HAP-1 (cell line): ENCODE measurements around the gene IL17B.

ENCODE experiments used
- DNase-seq, 2 experiments: peaks; one replicate each; pipeline ENCODE4 v3.0.0-alpha.2; 2016 to 2020; ENCODE audit warnings: low spot score in 2 of 2
- H3K27me3 ChIP-seq: fragments of 250-450 bp; sonication (Bioruptor Pico); 2 replicates; pipeline ENCODE4 v1.5.1; 2020; ENCODE audit warnings: low read depth, mild to moderate bottlenecking, moderate library complexity
- H3K36me3 ChIP-seq: fragments of 250-450 bp; sonication (Bioruptor Pico); replicated peaks from 2 replicates; pipeline ENCODE4 v1.5.1; 2020; ENCODE audit warnings: mild to moderate bottlenecking
- H3K4me1 ChIP-seq: fragments of 250-450 bp; sonication (Bioruptor Pico); 2 replicates; pipeline ENCODE4 v1.5.1; 2020; ENCODE audit warnings: mild to moderate bottlenecking
- H3K4me3 ChIP-seq: fragments of 250-450 bp; sonication (Bioruptor Pico); 2 replicates; pipeline ENCODE4 v1.5.1; 2020; ENCODE audit warnings: mild to moderate bottlenecking, moderate library complexity
- H3K9me3 ChIP-seq: fragments of 250-450 bp; sonication (Bioruptor Pico); 2 replicates; pipeline ENCODE4 v1.5.1; 2020; ENCODE audit warnings: mild to moderate bottlenecking, moderate library complexity
- in situ Hi-C: fragments of 300-500 bp; cut with MboI; formaldehyde crosslinking; loops from 3 replicates; pipeline ENCODE4 v1.14.3; 2020; ENCODE audit warnings: low sequenced_read_pairs, inconsistent platforms, mixed read lengths

The IL17B gene

DNA sequence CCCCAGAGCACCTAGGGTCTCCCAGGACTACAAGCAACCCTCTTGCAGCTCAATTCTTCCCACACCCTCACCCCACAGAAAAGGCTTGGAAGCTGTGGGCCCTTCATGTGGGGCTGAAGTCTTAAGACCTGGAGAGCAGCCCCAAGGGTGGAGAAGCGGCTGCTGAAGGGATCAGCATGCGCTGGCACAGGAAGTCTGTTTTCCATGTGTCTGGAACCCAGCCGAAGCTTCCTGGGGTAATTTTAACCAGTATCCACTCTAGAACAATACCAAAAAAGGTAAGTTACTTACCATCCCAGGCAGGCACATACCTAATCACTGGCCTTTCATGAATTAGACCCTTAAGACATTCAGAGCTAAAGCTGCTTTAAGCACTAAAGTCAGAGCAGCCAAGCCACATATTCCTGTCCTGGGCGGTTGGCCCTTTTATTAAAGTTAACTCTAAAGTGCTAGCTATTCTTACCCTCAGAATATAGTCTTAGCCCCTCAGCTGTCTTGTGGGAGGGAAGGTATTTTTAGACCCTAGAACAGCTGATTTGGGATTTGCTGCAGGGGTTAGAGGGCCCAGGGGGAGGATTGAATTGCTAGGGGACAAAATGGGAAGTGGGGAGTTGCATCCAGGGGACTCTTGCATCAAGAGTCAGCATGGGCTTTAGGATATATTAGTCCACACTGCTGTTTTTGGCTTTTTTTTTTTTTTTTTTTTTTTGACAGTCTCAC is 6.9 kb downstream of the IL17B start:
- Histone ChIP-seq H3K4me3 (no peak overlapping the region), H3K4me1 (no peaks in the 10 kb centered on the region), H3K36me3 (no peaks in the 10 kb centered on the region), H3K9me3 (no peaks in the 10 kb centered on the region), H3K27me3 (no peaks in the 10 kb centered on the region)
- no peak for DNase-seq
- in situ Hi-C loops: loop anchor here (10.0 kb wide), 1 partner anchor 193 kb away; no protein-coding TSS in a partner anchor

DNA sequence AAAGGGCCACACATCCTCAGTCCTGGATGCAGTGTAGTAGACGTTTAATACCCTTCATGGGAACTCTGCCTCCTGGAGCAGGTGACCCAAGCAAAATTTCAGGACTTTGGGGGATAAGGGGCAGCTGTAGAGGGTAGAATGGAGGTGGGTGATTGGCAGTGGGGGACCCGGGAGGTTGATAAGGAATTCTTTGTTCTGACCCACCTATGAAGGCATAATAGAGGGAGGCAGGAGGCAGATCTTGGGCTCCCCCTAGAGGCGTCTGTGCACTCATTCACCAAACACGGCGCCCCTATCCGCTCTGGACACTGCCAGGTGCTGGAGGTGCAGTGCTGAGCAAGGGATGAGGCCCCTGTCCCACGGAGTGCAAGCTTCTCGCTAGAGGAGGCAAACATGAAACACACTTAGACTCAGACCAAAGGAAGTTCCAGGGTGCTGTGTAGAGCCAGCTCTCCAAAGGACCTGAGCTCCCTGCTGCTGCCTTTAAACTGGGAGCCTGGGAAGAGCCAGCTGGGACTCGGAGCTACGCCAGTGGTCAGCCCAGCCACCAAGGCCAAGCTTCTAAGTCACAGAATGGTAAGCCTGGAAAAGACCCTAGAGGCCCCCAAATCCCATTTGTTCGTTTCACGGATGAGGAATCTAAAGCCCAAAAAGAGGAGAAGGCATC is 7.7 kb downstream of the IL17B start:
- Histone ChIP-seq H3K36me3 (no peaks in the 10 kb centered on the region), H3K27me3 (no peaks in the 10 kb centered on the region), H3K9me3 (no peaks in the 10 kb centered on the region), H3K4me1 (no peaks in the 10 kb centered on the region), H3K4me3 (no peak overlapping the region)
- in situ Hi-C loops: loop anchor here (10.0 kb wide), 1 partner anchor 193 kb away; no protein-coding TSS in a partner anchor
- peak; percentile 47 to 81 for DNase-seq

DNA sequence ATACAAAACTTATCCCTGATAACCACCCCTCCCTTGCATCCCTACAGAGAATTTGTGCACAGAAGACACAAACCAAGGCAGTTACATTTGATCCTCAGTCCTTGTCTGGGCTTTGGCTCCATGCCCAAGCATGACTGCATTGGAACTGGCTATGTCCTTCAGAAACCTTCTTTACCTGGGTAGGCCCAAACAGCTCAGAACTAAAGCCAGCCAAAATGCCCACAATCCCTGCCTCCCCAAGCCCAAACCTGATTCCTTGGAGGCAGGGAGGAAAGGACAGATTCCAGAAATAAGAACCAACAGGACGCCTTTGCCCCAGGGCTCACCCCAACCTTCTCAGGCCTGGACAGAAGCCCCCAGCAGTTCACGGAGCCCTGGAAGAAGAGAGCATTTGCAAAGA is 8.2 kb downstream of the IL17B start:
- no peak for DNase-seq
- H3K4me3 ChIP-seq: no peak overlapping the region
- no peaks in the 10 kb centered on the region for H3K4me1 ChIP-seq
- no peaks in the 10 kb centered on the region for H3K36me3 ChIP-seq
- in situ Hi-C loops: loop anchor here (10.0 kb wide), 1 partner anchor 194 kb away; no protein-coding TSS in a partner anchor
- no peaks in the 10 kb centered on the region for H3K9me3 ChIP-seq
- no peaks in the 10 kb centered on the region for H3K27me3 ChIP-seq

DNA sequence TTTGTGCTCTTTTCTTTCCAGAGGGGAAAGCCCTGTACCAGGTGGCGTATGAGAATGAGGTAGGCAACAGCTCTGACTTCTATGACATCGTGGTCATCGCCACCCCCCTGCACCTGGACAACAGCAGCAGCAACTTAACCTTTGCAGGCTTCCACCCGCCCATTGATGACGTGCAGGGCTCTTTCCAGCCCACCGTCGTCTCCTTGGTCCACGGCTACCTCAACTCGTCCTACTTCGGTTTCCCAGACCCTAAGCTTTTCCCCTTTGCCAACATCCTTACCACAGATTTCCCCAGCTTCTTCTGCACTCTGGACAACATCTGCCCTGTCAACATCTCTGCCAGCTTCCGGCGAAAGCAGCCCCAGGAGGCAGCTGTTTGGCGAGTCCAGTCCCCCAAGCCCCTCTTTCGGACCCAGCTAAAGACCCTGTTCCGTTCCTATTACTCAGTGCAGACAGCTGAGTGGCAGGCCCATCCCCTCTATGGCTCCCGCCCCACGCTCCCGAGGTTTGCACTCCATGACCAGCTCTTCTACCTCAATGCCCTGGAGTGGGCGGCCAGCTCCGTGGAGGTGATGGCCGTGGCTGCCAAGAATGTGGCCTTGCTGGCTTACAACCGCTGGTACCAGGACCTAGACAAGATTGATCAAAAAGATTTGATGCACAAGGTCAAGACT is 11.0 kb downstream of the IL17B start:
- no peak for DNase-seq
- H3K9me3 ChIP-seq: no peaks in the 10 kb centered on the region
- H3K4me3 ChIP-seq: no peak overlapping the region
- in situ Hi-C loops: no loop called here
- no peaks in the 10 kb centered on the region for H3K36me3 ChIP-seq
- H3K4me1 ChIP-seq: no peaks in the 10 kb centered on the region
- H3K27me3 ChIP-seq: no peaks in the 10 kb centered on the region

DNA sequence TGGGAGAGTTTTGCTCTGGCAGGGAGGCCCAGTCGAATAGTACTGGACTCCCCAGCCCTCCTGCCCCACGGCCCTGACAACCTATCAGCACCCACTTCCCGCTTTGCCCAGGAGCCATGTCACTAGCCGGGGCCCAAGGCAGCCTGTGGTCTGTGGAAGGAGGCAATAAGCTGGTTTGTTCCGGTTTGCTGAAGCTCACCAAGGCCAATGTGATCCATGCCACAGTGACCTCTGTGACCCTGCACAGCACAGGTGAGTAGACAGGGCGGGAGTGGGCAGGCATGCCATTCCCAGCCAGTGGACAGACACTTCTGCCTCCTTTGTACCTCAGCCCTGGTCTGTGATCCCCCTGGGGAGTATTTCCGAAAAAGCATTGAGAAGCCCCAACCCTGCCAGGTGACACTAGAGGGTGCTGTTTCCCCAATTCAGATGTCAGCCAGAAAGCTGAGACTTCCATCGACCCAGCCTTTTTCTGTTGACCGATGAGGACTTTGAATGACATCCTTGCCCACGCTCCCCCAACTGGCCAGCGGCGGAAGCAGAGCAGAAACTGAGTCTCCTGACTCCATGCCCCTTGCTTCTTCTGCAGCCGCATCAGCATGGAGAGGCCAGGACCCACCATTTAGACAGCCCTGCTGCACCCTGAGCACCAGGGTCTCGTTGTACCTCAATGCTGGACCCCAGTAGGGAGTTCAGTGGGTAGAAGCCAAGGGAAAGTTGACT is 11.7 kb downstream of the IL17B start:
- Histone ChIP-seq H3K9me3 (no peaks in the 10 kb centered on the region), H3K4me3 (no peak overlapping the region), H3K4me1 (no peaks in the 10 kb centered on the region), H3K36me3 (no peaks in the 10 kb centered on the region), H3K27me3 (no peaks in the 10 kb centered on the region)
- in situ Hi-C loops: no loop called here
- DNase-seq: peak; percentile 79 to 88

DNA sequence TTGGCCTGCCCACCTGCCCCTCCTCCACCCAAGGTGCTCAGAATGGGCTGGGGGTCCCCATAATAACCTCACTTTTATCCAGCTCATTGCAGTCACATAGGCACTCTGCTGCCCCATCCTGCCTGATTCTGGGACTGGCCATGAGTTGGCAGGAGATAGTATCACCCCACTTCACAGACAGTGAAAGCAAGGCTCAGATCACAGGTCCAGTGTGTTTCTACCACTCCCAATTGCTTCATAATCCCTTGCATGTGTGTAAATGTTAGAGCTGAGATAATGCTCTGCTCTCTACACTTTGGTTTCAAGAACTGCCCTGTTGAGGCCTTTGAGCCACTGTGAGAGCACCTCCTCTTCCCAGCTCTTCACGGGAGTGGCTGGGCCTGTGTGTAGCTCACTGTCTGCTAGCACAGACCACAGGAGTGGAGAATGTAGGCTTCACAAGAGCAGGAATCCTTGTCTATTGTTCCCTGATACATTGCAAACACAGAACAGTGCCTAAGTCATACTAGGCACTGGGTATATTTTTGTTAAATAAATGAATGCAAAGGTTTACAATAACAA is 12.8 kb downstream of the IL17B start:
- H3K36me3 ChIP-seq: no peaks in the 10 kb centered on the region
- H3K9me3 ChIP-seq: no peaks in the 10 kb centered on the region
- no peaks in the 10 kb centered on the region for H3K27me3 ChIP-seq
- in situ Hi-C loops: no loop called here
- H3K4me1 ChIP-seq: no peaks in the 10 kb centered on the region
- no peak overlapping the region for H3K4me3 ChIP-seq
- DNase-seq: no peak

DNA sequence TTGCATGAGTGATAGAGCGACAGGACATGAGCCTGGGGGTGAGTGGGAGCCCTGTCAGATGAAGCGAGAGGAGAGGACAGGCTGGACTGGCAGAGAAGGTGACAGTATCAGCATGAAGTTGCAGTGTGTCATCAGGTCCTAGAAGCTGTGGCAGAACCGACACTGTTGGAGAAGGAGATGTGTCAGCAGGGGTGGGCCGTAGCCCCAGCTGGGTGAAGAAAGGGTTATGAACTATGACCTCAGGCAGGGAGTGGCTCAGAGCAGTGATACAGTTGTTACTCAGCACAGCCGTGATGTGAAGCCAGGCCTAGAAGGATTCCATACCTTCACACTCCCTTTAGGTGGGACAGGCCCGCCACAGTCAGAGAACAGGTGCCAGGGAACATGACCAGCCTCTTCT is 13.7 kb downstream of the IL17B start:
- in situ Hi-C loops: no loop called here
- Histone ChIP-seq H3K4me3 (no peak overlapping the region), H3K36me3 (no peaks in the 10 kb centered on the region), H3K9me3 (no peaks in the 10 kb centered on the region), H3K4me1 (no peaks in the 10 kb centered on the region), H3K27me3 (no peaks in the 10 kb centered on the region)
- no peak for DNase-seq

DNA sequence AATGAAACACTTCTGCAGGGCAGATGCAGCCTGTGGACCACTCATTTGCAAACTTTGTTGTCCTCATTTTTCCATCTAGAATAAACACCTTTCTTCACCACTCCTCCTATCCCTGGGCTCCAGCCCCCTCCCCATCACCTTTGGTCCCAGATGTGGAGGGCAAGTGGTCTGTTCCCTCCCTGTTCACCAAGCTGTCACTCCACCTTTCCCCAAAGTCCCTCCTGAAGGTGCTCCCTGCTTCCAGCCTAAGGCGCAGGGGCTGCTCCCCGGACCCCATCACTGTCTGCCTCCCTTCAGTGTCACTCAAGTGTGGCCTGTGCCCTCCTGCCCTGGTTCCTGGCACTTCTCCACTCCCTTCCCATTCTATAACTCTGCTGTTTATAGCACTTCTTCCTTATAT is 14.4 kb downstream of the IL17B start:
- Histone ChIP-seq H3K27me3 (no peaks in the 10 kb centered on the region), H3K4me1 (no peaks in the 10 kb centered on the region), H3K4me3 (no peak overlapping the region), H3K36me3 (no peaks in the 10 kb centered on the region), H3K9me3 (no peaks in the 10 kb centered on the region)
- DNase-seq: no peak
- in situ Hi-C loops: no loop called here

DNA sequence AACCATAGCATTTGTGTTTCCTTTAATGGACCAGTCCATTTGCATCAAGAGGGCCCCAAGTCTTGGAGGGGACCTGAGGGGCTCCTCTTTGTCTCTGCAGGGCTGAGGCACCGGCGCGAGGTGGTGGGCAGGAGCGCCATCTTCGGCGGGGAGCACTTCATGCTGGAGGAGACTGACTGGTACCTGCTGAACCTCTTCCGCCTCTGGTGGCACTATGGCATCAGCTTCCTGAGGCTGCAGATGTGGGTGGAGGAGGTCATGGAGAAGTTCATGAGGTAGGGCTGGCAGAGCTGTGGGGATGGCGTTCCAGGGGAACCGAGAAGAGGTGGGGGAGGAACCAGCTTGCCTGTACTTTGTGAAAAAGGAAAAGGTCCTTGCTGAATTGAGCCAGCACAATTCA is 15.2 kb downstream of the IL17B start:
- no peak overlapping the region for H3K4me3 ChIP-seq
- in situ Hi-C loops: no loop called here
- no peaks in the 10 kb centered on the region for H3K27me3 ChIP-seq
- no peaks in the 10 kb centered on the region for H3K9me3 ChIP-seq
- H3K36me3 ChIP-seq: no peaks in the 10 kb centered on the region
- no peaks in the 10 kb centered on the region for H3K4me1 ChIP-seq
- DNase-seq: no peak

DNA sequence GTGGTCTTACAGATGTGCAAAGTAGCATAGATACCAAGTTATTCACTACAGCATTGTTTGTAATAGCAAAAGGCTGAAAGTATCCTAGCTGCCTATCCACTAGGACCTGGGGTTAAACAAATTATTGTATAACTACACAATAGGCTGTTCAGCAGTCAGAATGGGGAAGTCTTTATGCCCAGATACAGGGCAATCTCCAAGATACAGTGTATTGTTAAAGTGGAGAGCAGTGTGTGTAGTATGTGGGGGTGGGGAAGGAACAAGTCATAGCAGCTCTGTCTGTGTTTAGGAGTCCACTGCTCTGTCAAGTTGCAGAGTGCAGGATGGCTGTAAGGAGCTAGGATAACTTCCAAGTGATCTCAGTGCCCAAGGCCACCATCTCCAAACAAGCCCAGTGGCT is 15.7 kb downstream of the IL17B start:
- DNase-seq: no peak
- H3K4me3 ChIP-seq: no peak overlapping the region
- H3K4me1 ChIP-seq: no peaks in the 10 kb centered on the region
- no peaks in the 10 kb centered on the region for H3K9me3 ChIP-seq
- in situ Hi-C loops: no loop called here
- no peaks in the 10 kb centered on the region for H3K27me3 ChIP-seq
- no peaks in the 10 kb centered on the region for H3K36me3 ChIP-seq

DNA sequence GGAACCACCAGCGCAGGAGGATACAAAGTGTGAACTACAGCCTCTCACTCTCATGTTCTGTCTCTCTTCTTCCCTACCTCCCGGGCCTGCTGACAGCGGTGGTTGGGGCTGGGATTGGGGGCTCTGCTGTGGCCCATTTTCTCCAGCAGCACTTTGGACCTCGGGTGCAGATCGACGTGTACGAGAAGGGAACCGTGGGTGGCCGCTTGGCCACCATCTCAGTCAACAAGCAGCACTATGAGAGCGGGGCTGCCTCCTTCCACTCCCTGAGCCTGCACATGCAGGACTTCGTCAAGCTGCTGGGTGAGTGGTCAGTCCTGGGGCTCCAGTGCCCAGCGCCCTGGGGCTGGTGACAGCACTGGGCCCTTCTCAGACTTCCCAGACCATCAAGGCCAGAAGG is 16.6 kb downstream of the IL17B start:
- no peaks in the 10 kb centered on the region for H3K4me1 ChIP-seq
- in situ Hi-C loops: no loop called here
- no peak for DNase-seq
- no peaks in the 10 kb centered on the region for H3K27me3 ChIP-seq
- H3K9me3 ChIP-seq: no peaks in the 10 kb centered on the region
- H3K4me3 ChIP-seq: no peak overlapping the region
- no peaks in the 10 kb centered on the region for H3K36me3 ChIP-seq

DNA sequence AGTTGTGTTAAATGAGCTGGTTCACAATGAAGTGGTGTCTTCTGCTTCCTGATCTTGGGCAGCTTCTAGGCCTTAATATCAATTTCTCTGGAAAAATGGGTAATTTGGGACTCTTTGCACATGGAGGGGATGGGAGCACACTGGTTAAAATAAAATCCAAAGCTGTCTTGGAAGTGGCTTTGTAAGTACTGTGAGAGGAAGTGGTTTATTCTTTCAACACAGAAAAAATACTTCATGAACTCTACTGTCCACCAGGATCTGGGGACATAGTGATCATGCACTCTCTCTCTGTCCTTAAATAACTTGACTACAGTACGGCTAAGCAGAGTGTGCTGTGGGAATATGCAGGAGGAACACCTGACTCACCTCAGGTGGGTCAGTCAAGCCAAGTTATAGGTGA is 18.8 kb downstream of the IL17B start:
- Histone ChIP-seq H3K4me3 (no peak overlapping the region), H3K9me3 (no peaks in the 10 kb centered on the region), H3K36me3 (peaks cover 8% of the 10 kb centered on the region; the same call in 1 of the 2 replicates), H3K4me1 (0 out of 2 replicates have a peak, but pooled peaks cover 3% of the 10 kb centered on the region), H3K27me3 (no peaks in the 10 kb centered on the region)
- in situ Hi-C loops: no loop called here
- no peak for DNase-seq

DNA sequence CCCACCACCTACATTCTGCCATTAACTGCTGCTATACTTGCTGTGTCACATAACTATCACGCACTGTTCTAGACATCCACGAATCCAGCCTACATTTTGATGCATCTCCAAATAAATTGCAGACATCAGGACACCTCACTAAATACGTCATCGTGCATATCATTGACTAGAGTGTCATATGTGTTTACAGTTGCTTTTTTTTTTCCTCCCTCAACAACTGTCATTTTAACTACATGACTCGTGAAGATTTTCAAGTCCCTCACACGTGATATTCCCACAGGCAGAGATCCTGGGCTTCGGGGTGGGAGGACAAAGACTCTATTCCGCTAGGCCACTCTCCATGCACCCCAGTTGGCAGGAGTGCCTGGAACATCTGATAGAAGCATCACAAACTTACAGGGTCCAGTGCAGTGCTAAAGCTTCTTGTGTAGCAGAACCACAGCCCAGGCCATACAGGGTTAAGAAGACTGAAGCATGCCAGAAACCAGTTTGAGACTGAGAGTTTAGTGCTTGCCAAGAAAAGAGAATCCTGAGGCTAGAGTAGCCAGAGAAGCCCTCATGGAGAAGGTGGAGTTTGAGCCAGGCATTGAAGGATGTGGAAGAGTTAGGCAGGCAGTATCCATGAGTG is 20.1 kb downstream of the IL17B start:
- Histone ChIP-seq H3K36me3 (peaks cover 17% of the 10 kb centered on the region), H3K4me3 (peak overlapping the region; percentile 73), H3K27me3 (no peaks in the 10 kb centered on the region), H3K9me3 (no peaks in the 10 kb centered on the region), H3K4me1 (0 out of 2 replicates have a peak, but pooled peaks cover 3% of the 10 kb centered on the region)
- no peak for DNase-seq
- in situ Hi-C loops: no loop called here
